HG02588 (cell line): ENCODE data around the gene USP10.
"Not testable (repeated sequence)": the region's sequence is repeated elsewhere in the genome, so short reads cannot be mapped to it uniquely, and the experiment has no call there.

Source experiments
- ATAC-seq: cut with Tn5 transposase; IDR thresholded peaks from one replicate; pipeline ENCODE4 v1.9.1; 2021; ENCODE audit warnings: mild to moderate bottlenecking, moderate library complexity; ENCODE audit not compliant: unreplicated experiment

The USP10 gene

DNA sequence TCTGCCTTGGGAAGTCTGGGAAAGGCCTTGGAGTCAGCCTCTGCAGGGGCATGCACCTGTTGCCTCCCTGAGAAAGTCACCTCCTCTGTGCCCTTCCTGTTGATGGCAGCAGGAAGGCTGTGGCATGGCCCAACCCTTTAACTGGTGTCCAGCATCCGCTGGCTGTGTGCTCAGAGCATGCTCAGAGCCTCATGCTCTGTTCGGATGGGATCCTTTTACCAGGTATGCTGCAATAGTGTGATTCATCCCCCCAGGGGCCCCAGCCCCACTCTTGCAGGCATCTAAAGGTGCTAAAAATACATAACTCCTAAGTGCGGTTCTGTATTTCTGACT, 26.6 kb upstream of the USP10 start:
- no peak for ATAC-seq

GRCh38 chr16:84673561-84673960, 26.2 kb upstream of the USP10 start:
- no peak for ATAC-seq

- ATAC-seq = no peak
Measured at GRCh38 chr16:84675423-84675822, 24.4 kb upstream of the USP10 start.

DNA sequence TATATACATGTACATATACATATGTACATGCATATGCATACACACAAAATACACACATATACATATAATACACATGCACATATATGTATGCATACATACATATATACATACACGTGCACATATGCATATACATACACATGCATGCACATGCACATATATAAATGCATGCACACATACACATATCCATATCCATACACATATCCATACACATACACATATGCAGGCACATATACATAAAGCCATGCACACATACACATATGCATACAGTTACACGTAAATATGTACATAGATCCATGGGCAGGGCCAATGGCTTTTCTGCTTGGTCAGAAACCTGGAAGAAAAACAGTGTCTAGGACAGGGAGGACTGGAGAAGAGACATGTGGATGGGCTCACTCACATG, 23.9 kb upstream of the USP10 start:
- no peak for ATAC-seq

GRCh38 chr16:84677017-84677803, 22.6 kb upstream of the USP10 start:
- no peak for ATAC-seq

GRCh38 chr16:84677849-84678248, 22.0 kb upstream of the USP10 start:
- no peak for ATAC-seq

DNA sequence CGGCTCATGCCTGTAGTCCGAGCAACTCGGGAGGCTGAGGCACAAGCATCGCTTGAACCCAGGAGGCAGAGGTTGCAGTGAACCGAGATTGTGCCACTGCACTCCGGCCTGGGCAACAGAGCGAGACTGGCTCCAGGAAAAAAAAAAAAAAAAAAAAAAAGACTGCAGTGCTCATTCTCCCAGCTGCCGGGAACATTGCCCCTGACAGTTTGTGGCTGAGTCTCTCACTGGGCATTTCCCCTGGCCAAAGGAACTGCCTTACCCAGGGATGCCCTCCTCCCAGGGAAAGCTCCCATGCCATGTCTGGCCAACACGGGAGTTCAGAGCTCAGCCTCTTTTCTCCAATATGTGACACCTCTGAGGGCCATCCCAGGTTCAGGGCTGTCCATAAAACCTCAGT, 21.3 kb upstream of the USP10 start:
- no peak for ATAC-seq

- no peak for ATAC-seq
Measured at GRCh38 chr16:84680165-84680842, 19.5 kb upstream of the USP10 start.

- no peak for ATAC-seq
Measured at GRCh38 chr16:84680843-84681629, 18.8 kb upstream of the USP10 start.

DNA sequence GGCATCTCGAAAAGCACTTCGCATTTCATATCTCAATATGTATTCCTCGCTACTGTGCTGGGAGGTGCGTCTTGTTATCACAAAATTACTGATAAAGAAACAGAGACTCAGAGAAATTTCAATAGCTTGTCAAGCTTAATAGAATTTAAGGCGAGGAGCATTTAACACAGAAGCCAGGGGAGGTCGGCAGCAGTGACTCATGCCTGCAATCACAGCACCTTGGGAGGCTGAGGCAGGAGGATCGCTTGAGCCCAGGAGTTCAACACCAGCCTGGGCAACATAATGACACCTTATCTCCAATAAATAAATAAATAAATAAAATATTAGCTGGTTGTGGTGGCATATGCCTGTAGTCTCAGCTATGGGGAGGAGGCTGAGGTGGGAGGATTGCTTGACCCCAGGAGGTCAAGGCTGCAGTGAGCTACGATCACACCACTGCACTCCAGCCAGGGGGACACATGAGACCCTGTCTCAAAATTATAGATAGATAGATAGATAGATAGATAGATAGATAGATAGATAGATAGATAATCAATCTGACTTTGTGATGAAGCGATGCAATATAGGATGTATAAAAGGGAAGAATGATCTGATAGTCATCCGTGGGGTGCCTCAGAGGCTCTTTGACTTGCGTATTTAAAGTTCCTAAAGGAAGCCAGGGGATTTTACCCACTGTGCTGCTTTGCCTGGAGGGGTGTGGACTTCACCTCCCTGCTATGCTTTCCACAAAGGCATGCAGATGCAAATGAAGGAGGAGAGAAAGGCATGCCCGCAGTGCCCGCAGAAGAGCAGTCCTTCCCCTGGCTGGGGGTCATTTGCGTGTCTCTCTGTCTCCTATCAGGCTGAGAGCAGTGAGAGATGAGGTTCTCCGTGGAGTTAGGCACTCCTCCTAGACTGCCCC, 15.9 kb upstream of the USP10 start:
- no peak for ATAC-seq

DNA sequence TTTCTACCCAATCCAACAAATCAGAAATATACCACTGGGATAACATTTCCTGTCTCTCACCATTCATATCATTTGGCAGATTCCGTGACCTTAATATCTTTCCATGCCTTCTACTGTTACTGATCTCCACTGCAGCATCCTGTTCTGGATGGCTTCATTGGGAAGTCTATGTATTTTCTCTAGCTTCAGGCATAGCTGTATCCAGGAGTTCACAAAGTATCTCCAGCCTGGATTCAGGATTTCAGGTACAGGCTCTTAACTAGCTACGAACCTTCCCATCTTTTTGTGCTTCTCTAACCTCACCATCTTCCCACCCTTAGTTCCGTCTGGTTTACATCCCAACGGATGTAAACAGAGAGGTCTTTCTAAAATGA, 15.2 kb upstream of the USP10 start:
- ATAC-seq = no peak

- no peak for ATAC-seq
Measured at GRCh38 chr16:84685210-84685609, 14.6 kb upstream of the USP10 start.

- ATAC-seq = no peak
Measured at GRCh38 chr16:84686707-84687298, 13.0 kb upstream of the USP10 start.

- ATAC-seq = no peak
Measured at GRCh38 chr16:84687715-84688114, 12.1 kb upstream of the USP10 start.

DNA sequence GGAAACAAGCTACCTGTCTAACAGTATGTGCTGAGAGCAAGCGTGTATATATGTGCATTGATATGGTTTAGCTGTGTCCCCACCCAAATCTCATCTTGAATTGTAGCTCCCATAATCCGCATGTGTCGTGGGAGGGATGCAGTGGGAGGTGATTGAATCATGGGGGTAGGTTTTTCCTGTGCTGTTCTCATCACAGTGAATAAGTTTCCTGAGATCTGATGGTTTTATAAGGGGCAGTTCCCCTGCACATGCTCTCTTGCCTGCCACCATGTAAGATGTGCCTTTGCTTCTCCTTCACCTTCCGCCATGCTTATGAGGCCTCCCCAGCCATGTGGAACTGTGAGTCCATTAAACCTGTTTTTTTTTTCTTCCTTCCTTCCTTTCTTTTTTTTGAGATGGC, 11.6 kb upstream of the USP10 start:
- ATAC-seq = not testable (repeated sequence)

DNA sequence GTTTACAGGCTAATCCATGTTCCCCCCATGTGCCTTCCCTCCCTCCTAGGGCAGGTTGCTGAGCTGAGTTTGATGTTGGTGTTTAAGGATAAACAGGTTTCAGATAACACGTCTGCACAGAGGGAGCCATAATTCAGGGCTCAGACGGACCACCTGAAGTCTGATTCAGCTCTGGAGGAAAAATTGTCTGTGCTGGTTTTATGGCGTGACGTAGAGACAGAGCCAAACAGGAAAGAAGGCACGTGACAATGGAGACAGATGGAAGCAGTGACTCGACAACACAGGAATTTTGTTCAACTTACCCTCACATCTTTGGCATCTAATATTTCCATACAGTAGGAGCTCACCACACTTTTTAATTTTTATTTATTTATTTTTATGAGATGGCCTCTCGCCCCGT, 10.7 kb upstream of the USP10 start:
- ATAC-seq = no peak

GRCh38 chr16:84690088-84690819, 9.5 kb upstream of the USP10 start:
- no peak for ATAC-seq

GRCh38 chr16:84692451-84693214, 7.2 kb upstream of the USP10 start:
- no peak for ATAC-seq

- ATAC-seq = not testable (repeated sequence)
Measured at GRCh38 chr16:84693869-84694268, 5.9 kb upstream of the USP10 start.
